ENCODE results near the gene RUNX1.
A peak's percentile ranks its signal among the peaks of the same experiment; 100 is the strongest.

Gene RUNX1

GRCh38 chr21:34941162-34941561, 107.9 kb downstream of the RUNX1 start:
- H2BK120ac ChIP-seq (ENCODE audit: low read depth, low read length): no peak overlapping the region
- WGBS (ENCODE audit: extremely low coverage, insufficient coverage, low lambda C conversion rate): no CpG with 5 or more reads among the region's 2 CpGs
- H3K56ac ChIP-seq (ENCODE audit: low read length): no peak overlapping the region
- H3K4ac ChIP-seq (ENCODE audit: low read depth, low read length): no peak overlapping the region
- H4K8ac ChIP-seq (ENCODE audit: low read depth, low read length): no peak overlapping the region
- no peak overlapping the region for H4K5ac ChIP-seq (ENCODE audit: low read length)
- H3K27me3 ChIP-seq (ENCODE audit: insufficient read depth, low read length, poor library complexity): no peaks in the 10 kb centered on the region
- no peak overlapping the region for H2AK5ac ChIP-seq (ENCODE audit: low read length)
- peak; percentile 46 for DNase-seq
- H3K27ac ChIP-seq (ENCODE audit: low read depth, low read length): no peak overlapping the region
- H2BK15ac ChIP-seq (replicated peaks; ENCODE audit: low read depth): no peak overlapping the region
- H3K79me2 ChIP-seq (ENCODE audit: control insufficient read depth, insufficient read depth, low read length): no peaks in the 10 kb centered on the region
- no peaks in the 10 kb centered on the region for H3K36me3 ChIP-seq (ENCODE audit: control insufficient read depth, insufficient read depth, low read length)
- H3K23ac ChIP-seq (ENCODE audit: low read length): no peak overlapping the region
- no peak overlapping the region for H2BK5ac ChIP-seq (ENCODE audit: low read length)
- no peak overlapping the region for H3K4me3 ChIP-seq (ENCODE audit: low read length)
- H3K9ac ChIP-seq (ENCODE audit: low read length): no peak overlapping the region
- H3K4me1 ChIP-seq (ENCODE audit: control insufficient read depth, low read depth, low read length): no peaks in the 10 kb centered on the region
- no peaks in the 10 kb centered on the region for H3K79me1 ChIP-seq (ENCODE audit: low read length)
- no peak overlapping the region for H3K4me2 ChIP-seq (ENCODE audit: low read length)
- H3K18ac ChIP-seq (ENCODE audit: low read length): no peak overlapping the region

GRCh38 chr21:34939673-34940331, 109.3 kb downstream of the RUNX1 start:
- H3K4me2 ChIP-seq (ENCODE audit: low read length): no peak overlapping the region
- H3K56ac ChIP-seq (ENCODE audit: low read length): no peak overlapping the region
- H3K79me1 ChIP-seq (ENCODE audit: low read length): no peaks in the 10 kb centered on the region
- H3K36me3 ChIP-seq (ENCODE audit: control insufficient read depth, insufficient read depth, low read length): no peaks in the 10 kb centered on the region
- no peak overlapping the region for H3K18ac ChIP-seq (ENCODE audit: low read length)
- H2BK15ac ChIP-seq (replicated peaks; ENCODE audit: low read depth): no peak overlapping the region
- no peak overlapping the region for H2AK5ac ChIP-seq (ENCODE audit: low read length)
- H3K9ac ChIP-seq (ENCODE audit: low read length): no peak overlapping the region
- no peak for DNase-seq
- no peak overlapping the region for H2BK5ac ChIP-seq (ENCODE audit: low read length)
- H3K27ac ChIP-seq (ENCODE audit: low read depth, low read length): no peak overlapping the region
- no peak overlapping the region for H4K5ac ChIP-seq (ENCODE audit: low read length)
- H3K79me2 ChIP-seq (ENCODE audit: control insufficient read depth, insufficient read depth, low read length): no peaks in the 10 kb centered on the region
- no peak overlapping the region for H4K8ac ChIP-seq (ENCODE audit: low read depth, low read length)
- H2BK120ac ChIP-seq (ENCODE audit: low read depth, low read length): no peak overlapping the region
- no peak overlapping the region for H3K23ac ChIP-seq (ENCODE audit: low read length)
- H3K4ac ChIP-seq (ENCODE audit: low read depth, low read length): no peak overlapping the region
- no peaks in the 10 kb centered on the region for H3K27me3 ChIP-seq (ENCODE audit: insufficient read depth, low read length, poor library complexity)
- no peak overlapping the region for H3K4me3 ChIP-seq (ENCODE audit: low read length)
- no peaks in the 10 kb centered on the region for H3K4me1 ChIP-seq (ENCODE audit: control insufficient read depth, low read depth, low read length)
- WGBS (ENCODE audit: extremely low coverage, insufficient coverage, low lambda C conversion rate): no CpG with 5 or more reads among the region's 6 CpGs

GRCh38 chr21:34938089-34938764, 110.9 kb downstream of the RUNX1 start:
- H2BK120ac ChIP-seq (ENCODE audit: low read depth, low read length): no peak overlapping the region
- H3K27ac ChIP-seq (ENCODE audit: low read depth, low read length): no peak overlapping the region
- no peak overlapping the region for H3K4ac ChIP-seq (ENCODE audit: low read depth, low read length)
- no peak overlapping the region for H2BK15ac ChIP-seq (replicated peaks; ENCODE audit: low read depth)
- H4K8ac ChIP-seq (ENCODE audit: low read depth, low read length): no peak overlapping the region
- H3K4me2 ChIP-seq (ENCODE audit: low read length): no peak overlapping the region
- no peaks in the 10 kb centered on the region for H3K79me2 ChIP-seq (ENCODE audit: control insufficient read depth, insufficient read depth, low read length)
- no peak overlapping the region for H3K4me3 ChIP-seq (ENCODE audit: low read length)
- H2BK5ac ChIP-seq (ENCODE audit: low read length): no peak overlapping the region
- no peak for DNase-seq
- H3K4me1 ChIP-seq (ENCODE audit: control insufficient read depth, low read depth, low read length): no peaks in the 10 kb centered on the region
- H4K5ac ChIP-seq (ENCODE audit: low read length): no peak overlapping the region
- H3K18ac ChIP-seq (ENCODE audit: low read length): no peak overlapping the region
- WGBS (ENCODE audit: extremely low coverage, insufficient coverage, low lambda C conversion rate): no CpG with 5 or more reads among the region's 2 CpGs
- H2AK5ac ChIP-seq (ENCODE audit: low read length): no peak overlapping the region
- no peak overlapping the region for H3K56ac ChIP-seq (ENCODE audit: low read length)
- H3K36me3 ChIP-seq (ENCODE audit: control insufficient read depth, insufficient read depth, low read length): no peaks in the 10 kb centered on the region
- no peaks in the 10 kb centered on the region for H3K27me3 ChIP-seq (ENCODE audit: insufficient read depth, low read length, poor library complexity)
- no peaks in the 10 kb centered on the region for H3K79me1 ChIP-seq (ENCODE audit: low read length)
- H3K23ac ChIP-seq (ENCODE audit: low read length): no peak overlapping the region
- no peak overlapping the region for H3K9ac ChIP-seq (ENCODE audit: low read length)

GRCh38 chr21:34936883-34937563, 112.1 kb downstream of the RUNX1 start:
- Histone ChIP-seq H3K27ac (ENCODE audit: low read depth, low read length) (no peak overlapping the region), H3K36me3 (ENCODE audit: control insufficient read depth, insufficient read depth, low read length) (no peaks in the 10 kb centered on the region), H2BK5ac (ENCODE audit: low read length) (no peak overlapping the region), H2AK5ac (ENCODE audit: low read length) (no peak overlapping the region), H3K4ac (ENCODE audit: low read depth, low read length) (no peak overlapping the region), H3K27me3 (ENCODE audit: insufficient read depth, low read length, poor library complexity) (no peaks in the 10 kb centered on the region), H3K4me3 (ENCODE audit: low read length) (no peak overlapping the region), H3K9ac (ENCODE audit: low read length) (no peak overlapping the region), H4K5ac (ENCODE audit: low read length) (no peak overlapping the region), H3K79me1 (ENCODE audit: low read length) (no peaks in the 10 kb centered on the region), H3K23ac (ENCODE audit: low read length) (no peak overlapping the region), H3K18ac (ENCODE audit: low read length) (no peak overlapping the region), H2BK120ac (ENCODE audit: low read depth, low read length) (no peak overlapping the region), H3K4me2 (ENCODE audit: low read length) (no peak overlapping the region), H3K79me2 (ENCODE audit: control insufficient read depth, insufficient read depth, low read length) (no peaks in the 10 kb centered on the region), H3K56ac (ENCODE audit: low read length) (no peak overlapping the region), H4K8ac (ENCODE audit: low read depth, low read length) (no peak overlapping the region), H3K4me1 (ENCODE audit: control insufficient read depth, low read depth, low read length) (no peaks in the 10 kb centered on the region), H2BK15ac (replicated peaks; ENCODE audit: low read depth) (no peak overlapping the region)
- no peak for DNase-seq
- no CpG with 5 or more reads among the region's 4 CpGs for WGBS (ENCODE audit: extremely low coverage, insufficient coverage, low lambda C conversion rate)

GRCh38 chr21:34936371-34936789, 112.7 kb downstream of the RUNX1 start:
- Histone ChIP-seq H3K9ac (ENCODE audit: low read length) (no peak overlapping the region), H2AK5ac (ENCODE audit: low read length) (no peak overlapping the region), H2BK5ac (ENCODE audit: low read length) (no peak overlapping the region), H3K27ac (ENCODE audit: low read depth, low read length) (no peak overlapping the region), H4K5ac (ENCODE audit: low read length) (no peak overlapping the region), H2BK120ac (ENCODE audit: low read depth, low read length) (no peak overlapping the region), H3K4ac (ENCODE audit: low read depth, low read length) (no peak overlapping the region), H3K27me3 (ENCODE audit: insufficient read depth, low read length, poor library complexity) (no peaks in the 10 kb centered on the region), H4K8ac (ENCODE audit: low read depth, low read length) (no peak overlapping the region), H3K79me1 (ENCODE audit: low read length) (no peaks in the 10 kb centered on the region), H3K56ac (ENCODE audit: low read length) (no peak overlapping the region), H3K4me1 (ENCODE audit: control insufficient read depth, low read depth, low read length) (no peaks in the 10 kb centered on the region), H3K36me3 (ENCODE audit: control insufficient read depth, insufficient read depth, low read length) (no peaks in the 10 kb centered on the region), H2BK15ac (replicated peaks; ENCODE audit: low read depth) (no peak overlapping the region), H3K4me3 (ENCODE audit: low read length) (no peak overlapping the region), H3K79me2 (ENCODE audit: control insufficient read depth, insufficient read depth, low read length) (no peaks in the 10 kb centered on the region), H3K4me2 (ENCODE audit: low read length) (no peak overlapping the region), H3K23ac (ENCODE audit: low read length) (no peak overlapping the region), H3K18ac (ENCODE audit: low read length) (no peak overlapping the region)
- WGBS (ENCODE audit: extremely low coverage, insufficient coverage, low lambda C conversion rate): no CpG with 5 or more reads among the region's 11 CpGs
- no peak for DNase-seq
